Subcutaneous adipose tissue (tissue), 4 donors: ENCODE results near the gene SPATA9. TPM values are rescaled to one million over a fixed set of nuclear protein-coding genes. Genes with fewer than 3 reads are reported as not detected.

ENCODE experiments used
- CTCF ChIP-seq: fragments of 450-650 bp; IDR thresholded peaks from one replicate; pipeline ENCODE4 v1.5.1; 2016; ENCODE audit warnings: low read depth, mild to moderate bottlenecking, control low read depth, antibody characterized with exemption, moderate library complexity
- total RNA-seq, 4 donors: library from RNA; depleted of rRNA; stranded (reverse); fragments of >200 nt; gene quantifications; one replicate each; pipeline ENCODE4 v1.1.0, GENCODE V29; 2016

Gene SPATA9
- total RNA-seq, 4 donors from 2014 or later, result 2.4 to 4.7 TPM; not detected in 2

GRCh38 chr5:95610546-95610945, 72.2 kb downstream of the SPATA9 start:
- no peak for TF ChIP-seq CTCF

DNA sequence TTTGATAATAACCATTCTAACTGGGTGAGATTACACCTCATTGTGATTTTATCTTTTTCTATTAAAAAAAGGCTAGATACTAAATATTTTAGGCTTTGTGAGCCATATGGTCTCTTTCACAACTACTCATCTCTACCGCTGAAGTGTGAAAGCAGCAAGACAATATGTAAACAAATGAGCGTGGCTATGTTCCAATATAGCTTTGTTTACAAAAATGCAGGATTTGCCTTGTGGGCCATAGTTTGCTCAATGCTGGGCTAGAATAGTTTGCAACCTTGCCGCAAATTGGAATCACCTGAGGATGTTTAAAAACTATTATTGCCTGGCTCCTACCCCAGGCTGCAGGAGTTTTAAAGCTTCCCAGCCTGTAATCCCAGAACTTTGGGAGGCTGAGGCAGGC, 73.1 kb downstream of the SPATA9 start:
- TF ChIP-seq CTCF, result no peak

Other genes with a start within 250 kb of the SPATA9 start
- gene SKIC3, start 128.0 kb downstream of the SPATA9 start, total RNA-seq, result 100 to 1,000 TPM in 1 of 4 donors, 10 to 100 TPM in 3; 83.1 to 112 (median 91.1) TPM
- gene ARSK, start 127.9 kb downstream of the SPATA9 start, total RNA-seq, result 10 to 100 TPM in 1 of 4 donors, 1 to 10 TPM in 3; 4.9 to 12.9 (median 7.7) TPM
- 1 to 10 TPM in 1 of 4 donors, under 1 TPM in 3; 0.33 to 2.0 (median 0.63) TPM for gene GPR150, start 62.9 kb downstream of the SPATA9 start, total RNA-seq
- 1 to 10 TPM; 1.7 to 5.5 (median 3.4) TPM for gene RFESD, start 36.2 kb downstream of the SPATA9 start, total RNA-seq
- 100 to 1,000 TPM; 131 to 198 (median 148) TPM for gene RHOBTB3, start 48.3 kb upstream of the SPATA9 start, total RNA-seq
- gene GLRX, start 139.7 kb upstream of the SPATA9 start, total RNA-seq, result 100 to 1,000 TPM in 2 of 4 donors, 10 to 100 TPM in 2; 52.2 to 148 (median 96.5) TPM